HepG2 (cell line): ENCODE data around the gene MAGEA9B. TPM values are rescaled to one million over a fixed set of nuclear protein-coding genes. Genes with fewer than 3 reads are reported as not detected.
"Not testable (repeated sequence)": the region's sequence is repeated elsewhere in the genome, so short reads cannot be mapped to it uniquely, and the experiment has no call there.

Experiments used
- ATAC-seq: fragments of 200-7000 bp; cut with Tn5 transposase; 3 replicates; pipeline ENCODE4 v1.9.1; 2020; ENCODE audit warnings: mild to moderate bottlenecking, moderate library complexity
- BruUV-seq: library from RNA; stranded (reverse); fragments of 400-500 nt; replicated peaks from 2 replicates; lab custom pipeline; 2021; lab: Mats Ljungman, UMichigan
- CTCF ChIA-PET: fragments of 300-600 bp; formaldehyde crosslinking; extraction: SDS; loops from one replicate; lab custom pipeline; 2021; ENCODE audit warnings: low total read pairs, inconsistent platforms, low intra/inter-chr PET ratio; lab: Yijun Ruan, JAX
- POLR2A ChIA-PET: fragments of 350-600 bp; sonication (Branson Sonifier 250); formaldehyde crosslinking; loops from one replicate; lab custom pipeline; 2020; ENCODE audit warnings: antibody characterized with exemption, inconsistent platforms; lab: Yijun Ruan, JAX
- DNase-seq: peaks from one replicate; pipeline ENCODE4 v3.0.0-alpha.2; 2015; ENCODE audit warnings: low spot score
- FAIRE-seq: peaks from 3 replicates; lab custom pipeline; 2011; peaks lifted over from hg19 to GRCh38; lab: Jason Lieb, UNC
- H2AFZ ChIP-seq: one replicate; pipeline ENCODE4 v1.6.1; 2011; ENCODE audit warnings: low read length, inconsistent platforms
- H3K27ac ChIP-seq: fragments of 300-600 bp; 3 replicates; pipeline ENCODE4 v1.8.0; 2011; ENCODE audit warnings: mixed run types, mild to moderate bottlenecking, mixed read lengths, low read length, inconsistent platforms; ENCODE audit not compliant: insufficient read depth; ENCODE audit errors: extremely low read length
- H3K27me3 ChIP-seq, 2 experiments: fragments of 200-600 bp in 1 of 2; 2 replicates in 1 of 2; 3 replicates in 1 of 2; pipeline versions ENCODE4 v1.6.0 to v1.8.0; 2011; ENCODE audit warnings: low read length in 2 of 2, mild to moderate bottlenecking in 2 of 2, moderate library complexity in 2 of 2, inconsistent platforms in 1 of 2; ENCODE audit not compliant: insufficient read depth in 2 of 2, control insufficient read depth in 1 of 2
- H3K36me3 ChIP-seq, 2 experiments: fragments of 200-600 bp in 1 of 2; replicated peaks in 1 of 2; 2 replicates in 1 of 2; 3 replicates in 1 of 2; pipeline versions ENCODE4 v1.5.1 to v1.8.0; 2011; ENCODE audit warnings: low read length in 2 of 2, inconsistent platforms in 1 of 2; ENCODE audit not compliant: insufficient read depth in 2 of 2, control insufficient read depth in 1 of 2
- H3K4me1 ChIP-seq: 2 replicates; pipeline ENCODE4 v1.5.1; 2012; ENCODE audit warnings: low read length, inconsistent platforms; ENCODE audit not compliant: insufficient read depth
- H3K4me2 ChIP-seq: 2 replicates; pipeline ENCODE4 v1.6.0; 2011; ENCODE audit warnings: low read depth, low read length, inconsistent platforms
- H3K4me3 ChIP-seq, 3 experiments: fragments of 200-600 bp in 1 of 3; sonication (generic), shearing (Covaris generic) in 1 of 3; replicated peaks in 1 of 3; 2 replicates each; pipeline ENCODE4 v1.5.1; 2011 to 2016; ENCODE audit warnings: low read length in 3 of 3, inconsistent platforms in 2 of 3, low read depth in 2 of 3, mild to moderate bottlenecking in 2 of 3, control low read depth in 1 of 3, mixed read lengths in 1 of 3; ENCODE audit not compliant: insufficient read depth in 1 of 3
- H3K79me2 ChIP-seq: one replicate; pipeline ENCODE4 v1.6.1; 2011; ENCODE audit warnings: low read length, inconsistent platforms; ENCODE audit not compliant: insufficient read depth
- H3K9ac ChIP-seq: 2 replicates; pipeline ENCODE4 v1.6.0; 2011; ENCODE audit warnings: mild to moderate bottlenecking, low read depth, low read length, inconsistent platforms; ENCODE audit not compliant: insufficient read depth
- H3K9me3 ChIP-seq: 2 replicates; pipeline ENCODE4 v1.5.1; 2012; ENCODE audit warnings: mild to moderate bottlenecking, low read length
- H4K20me1 ChIP-seq: 2 replicates; pipeline ENCODE4 v1.6.0; 2011; ENCODE audit warnings: inconsistent platforms, mild to moderate bottlenecking, low read length, moderate library complexity; ENCODE audit not compliant: insufficient read depth
- KDM5B ChIP-seq: sonication (generic); formaldehyde crosslinking; IDR thresholded peaks from 2 replicates; pipeline ENCODE4 v1.4.0; 2020; ENCODE audit warnings: missing genetic modification reagents, mild to moderate bottlenecking, borderline replicate concordance
- MAFF ChIP-seq: IDR thresholded peaks from 2 replicates; pipeline ENCODE4 v1.6.1; 2011; ENCODE audit warnings: low read depth, low read length, improper control_type of control experiment
- MAFK ChIP-seq, 2 experiments: IDR thresholded peaks in 1 of 2; conservative IDR thresholded peaks in 1 of 2; 2 replicates each; pipeline ENCODE4 v1.6.1; 2011; ENCODE audit warnings: improper control_type of control experiment in 2 of 2, low read length in 2 of 2
- WGBS: methylation state at CpG from one replicate; pipeline ENCODE4 v1.1.6; 2017; ENCODE audit warnings: low lambda C conversion rate; 5-methylcytosine and 5-hydroxymethylcytosine counted together
- in situ Hi-C: cut with HindIII; loops from 2 replicates; pipeline ENCODE4 v1.10.0; 2017; ENCODE audit warnings: low pct_unique_long_range_greater_than_20kb; ENCODE audit not compliant: extremely low pct_ligation_motif_present
- intact Hi-C: fragments of 100-400 bp; cut with micrococcal nuclease; formaldehyde crosslinking; loops from one replicate; pipeline ENCODE4 v1.10.0; 2022; ENCODE audit not compliant: unreplicated experiment
- polyA plus RNA-seq, 8 experiments: library from polyadenylated mRNA; depleted of rRNA in 3 of 8; stranded (reverse) in 7 of 8; unstranded in 1 of 8; fragments of >200 nt; fragmentation: Illumina TruSeq in 4 of 8; extraction: Trizol in 4 of 8; gene quantifications; 2 replicates each; pipeline versions ENCODE4 v1.2.1 to v1.2.3, GENCODE V29; 2011 to 2016; ENCODE audit warnings: low read depth in 4 of 8, missing spikeins in 1 of 8, mixed read lengths in 1 of 8; ENCODE audit not compliant: insufficient read depth in 1 of 8
- total RNA-seq, 5 experiments: library from RNA; depleted of rRNA; stranded (reverse); fragments of >200 nt; fragmentation: Illumina TruSeq; extraction: Trizol; gene quantifications; 2 replicates each; pipeline ENCODE4 v1.2.3, GENCODE V29; 2016; ENCODE audit warnings: low read depth in 1 of 5

MAGEA9B gene
- total and polyA plus RNA-seq, 2 of the 13 experiments (the other 11 are each of a cell fraction or from before 2014, with no cell fraction given) = 0.07 to 0.11 TPM

DNA sequence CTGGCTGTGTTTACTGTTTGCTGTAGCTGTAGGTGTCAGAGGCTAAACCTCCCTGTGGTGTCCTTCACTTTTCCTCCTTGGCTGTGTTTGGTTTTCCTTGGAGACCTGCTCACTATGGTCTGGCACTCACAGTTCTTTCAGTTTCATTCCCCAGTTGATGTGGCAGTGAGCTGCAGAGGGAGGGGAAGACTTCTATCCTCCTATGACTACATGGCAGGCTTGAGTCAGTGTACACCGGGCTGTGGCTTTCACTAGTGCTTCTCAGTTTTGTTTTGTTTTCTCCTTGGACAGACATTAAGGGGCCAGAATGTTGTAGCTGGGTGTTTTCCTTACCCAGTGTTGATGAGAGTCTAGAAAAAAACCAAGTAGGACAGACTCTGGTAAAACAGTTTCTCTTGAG lies 13.8 kb downstream of the MAGEA9B start:
- H3K4me2 ChIP-seq, H3K9me3 ChIP-seq, BruUV-seq, H3K4me1 ChIP-seq, POLR2A ChIA-PET, H3K27ac ChIP-seq, in situ Hi-C loops, FAIRE-seq, DNase-seq, H2AFZ ChIP-seq, H3K27me3 ChIP-seq, CTCF ChIA-PET, H3K9ac ChIP-seq, H4K20me1 ChIP-seq, intact Hi-C loops, ATAC-seq, H3K36me3 ChIP-seq, H3K4me3 ChIP-seq, H3K79me2 ChIP-seq: not testable (repeated sequence)
- no CpG with 5 or more reads among the region's 1 CpG for WGBS

GRCh38 chrX:149572743-149573142 lies 14.5 kb downstream of the MAGEA9B start:
- no peak for ATAC-seq
- 0 out of 2 replicates have a peak, but pooled peaks have one; percentile 46 for TF ChIP-seq MAFF
- peak; percentile 19 to 63; a peak in 2 of 4 replicates for TF ChIP-seq MAFK (conservative IDR thresholded peaks at IDR 0.05 in 1 of 2, IDR thresholded peaks at IDR 0.05 in 1 of 2; ENCODE audit: low read length in 2 of 2)
- TF ChIP-seq KDM5B = no peak
- H3K4me3 ChIP-seq = no peak overlapping the region
- BruUV-seq = no TSS peak
- no peaks in the 10 kb centered on the region for H4K20me1 ChIP-seq
- H3K4me1 ChIP-seq = no peaks in the 10 kb centered on the region
- ChIA-PET CTCF (no interaction called here), POLR2A (no interaction called here)
- no peak overlapping the region for H3K4me2 ChIP-seq
- DNase-seq = no peak
- WGBS = no CpG with 5 or more reads among the region's 1 CpG
- in situ Hi-C loops = no loop called here
- no peak overlapping the region for H3K9ac ChIP-seq
- H3K27ac ChIP-seq = no peak overlapping the region
- no peak for FAIRE-seq
- H3K79me2 ChIP-seq = no peaks in the 10 kb centered on the region
- no peaks in the 10 kb centered on the region for H3K36me3 ChIP-seq
- intact Hi-C loops = no loop called here
- H3K9me3 ChIP-seq = no peaks in the 10 kb centered on the region
- H2AFZ ChIP-seq = no peak overlapping the region
- no peaks in the 10 kb centered on the region for H3K27me3 ChIP-seq
